NCI-H524 (cell line): ENCODE measurements around the gene MLPH.

Experiments
- DNase-seq, 2 experiments: peaks; one replicate each; lab custom pipeline; 2025; lab: John Stamatoyannopoulos, UW

Gene MLPH

GRCh38 chr2:237567276-237568029, 80.4 kb downstream of the MLPH start:
- no peak for DNase-seq

- DNase-seq = no peak
Observed at GRCh38 chr2:237568121-237568660, 81.1 kb downstream of the MLPH start.

- DNase-seq = no peak
Observed at GRCh38 chr2:237569041-237569440, 82.0 kb downstream of the MLPH start.

GRCh38 chr2:237569896-237570295, 82.8 kb downstream of the MLPH start:
- DNase-seq = no peak

GRCh38 chr2:237570776-237571335, 83.8 kb downstream of the MLPH start:
- DNase-seq = no peak

GRCh38 chr2:237571551-237571950, 84.5 kb downstream of the MLPH start:
- DNase-seq = no peak

- DNase-seq = peak; percentile 31 to 83
Observed at GRCh38 chr2:237572021-237572741, 85.1 kb downstream of the MLPH start.

- no peak for DNase-seq
Observed at GRCh38 chr2:237572742-237573101, 85.7 kb downstream of the MLPH start.

GRCh38 chr2:237573721-237574415, 86.8 kb downstream of the MLPH start:
- DNase-seq = no peak

- no peak for DNase-seq
Observed at GRCh38 chr2:237574467-237574866, 87.4 kb downstream of the MLPH start.

- DNase-seq = no peak
Observed at GRCh38 chr2:237574894-237575868, 88.1 kb downstream of the MLPH start.

GRCh38 chr2:237575869-237576862, 89.1 kb downstream of the MLPH start:
- DNase-seq = no peak

GRCh38 chr2:237576974-237577373, 89.9 kb downstream of the MLPH start:
- DNase-seq = no peak

GRCh38 chr2:237577458-237577857, 90.4 kb downstream of the MLPH start:
- no peak for DNase-seq

- no peak for DNase-seq
Observed at GRCh38 chr2:237577956-237578870, 91.2 kb downstream of the MLPH start.

- no peak for DNase-seq
Observed at GRCh38 chr2:237581326-237581725, 94.3 kb downstream of the MLPH start.

GRCh38 chr2:237581751-237582746, 95.0 kb downstream of the MLPH start:
- DNase-seq = peak; percentile 53 to 72
